Midbrain (tissue), 1 donor: ENCODE data around the gene CERS1.
A peak's percentile ranks its signal among the peaks of the same experiment; 100 is the strongest.

Source experiments
- DNase-seq: peaks from one replicate; lab custom pipeline; 2025; lab: John Stamatoyannopoulos, UW

The CERS1 gene

DNA sequence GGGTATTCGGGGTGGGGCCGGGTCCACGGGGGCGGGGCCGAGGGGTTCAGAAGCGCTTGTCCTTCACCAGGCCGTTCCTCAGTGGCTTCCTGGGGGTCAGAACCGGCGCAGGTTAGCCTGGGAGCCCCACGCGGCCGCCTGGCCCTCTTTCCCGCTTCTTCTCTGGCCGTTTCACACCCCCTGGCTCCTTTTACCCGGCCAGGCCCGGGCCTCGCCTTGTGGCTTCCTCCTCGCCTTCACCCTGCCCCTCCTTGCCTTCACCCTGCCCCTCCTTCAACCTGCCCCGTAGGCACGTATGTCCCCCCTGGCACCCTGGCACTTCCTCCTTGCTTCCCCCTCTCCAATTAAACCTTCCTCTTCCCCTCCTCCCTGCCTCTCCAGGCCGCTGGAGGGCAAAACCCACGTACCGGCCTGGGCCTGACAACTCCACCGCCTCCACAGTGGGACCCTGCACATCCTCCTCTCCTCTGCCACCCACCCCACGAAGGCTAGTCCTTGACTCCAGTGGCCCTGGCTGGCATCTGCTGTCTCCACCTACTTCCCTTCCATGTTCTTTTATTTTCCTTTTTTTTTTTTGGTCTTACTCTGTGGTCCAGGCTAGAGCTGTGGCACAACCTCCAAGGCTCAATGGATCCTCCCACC is 25.3 kb downstream of the CERS1 start:
- DNase-seq, result no peak

GRCh38 chr19:18869781-18870530 is 26.0 kb downstream of the CERS1 start:
- DNase-seq, result no peak

- DNase-seq, result no peak
These were observed 26.8 kb downstream of the CERS1 start for GRCh38 chr19:18869023-18869618.

DNA sequence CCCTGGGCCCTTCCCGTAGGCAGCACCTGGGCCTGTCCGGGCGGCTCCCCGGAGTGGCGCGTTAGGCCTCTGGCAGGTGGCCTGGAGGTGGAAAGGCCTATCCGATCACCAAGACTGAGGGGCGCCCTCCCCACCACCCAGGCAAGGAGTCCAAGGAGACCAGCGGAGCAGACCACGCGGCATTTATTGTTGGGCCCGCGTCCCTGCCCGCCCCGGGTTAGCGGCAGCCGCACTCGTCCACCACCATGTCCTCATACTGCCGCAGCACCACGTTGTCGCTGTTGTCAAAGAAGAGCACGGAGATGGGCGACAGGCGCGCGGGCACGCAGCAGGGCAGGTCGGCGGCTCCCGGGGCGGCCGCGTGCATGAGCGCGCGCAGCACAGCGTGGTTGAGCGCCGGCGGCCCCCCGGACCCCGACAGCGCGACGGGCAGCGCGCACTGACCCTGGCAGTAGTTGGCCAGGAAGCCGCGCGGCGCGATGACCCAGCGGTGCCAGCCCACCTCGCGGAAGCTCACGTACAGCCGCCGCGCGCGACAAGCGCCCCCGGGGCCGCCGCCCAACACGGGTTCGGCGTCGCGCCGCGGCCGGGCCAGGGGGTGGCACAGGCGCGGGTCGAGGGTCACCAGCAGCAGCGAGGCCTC is 27.5 kb downstream of the CERS1 start:
- DNase-seq, result no peak

DNA sequence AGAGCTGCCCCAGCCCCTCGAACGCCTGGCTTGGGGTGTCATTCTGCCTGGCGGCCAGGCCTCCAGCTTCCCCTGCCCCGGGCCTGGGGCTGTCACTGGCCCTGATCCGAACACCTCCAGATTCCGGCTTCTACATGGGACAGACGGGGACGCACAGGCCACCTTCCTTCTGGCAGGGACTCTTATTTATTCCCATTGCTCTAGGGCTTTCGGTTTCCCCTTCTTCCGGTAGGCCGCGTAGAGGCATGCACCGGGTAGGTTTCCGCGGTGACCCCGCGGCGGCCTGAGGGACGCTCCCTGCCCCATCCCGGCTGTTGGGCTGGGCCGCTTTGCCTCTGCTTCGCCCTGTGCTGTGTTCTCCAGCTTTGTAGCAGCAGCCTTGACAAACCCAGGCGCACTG is 28.2 kb downstream of the CERS1 start:
- peak; percentile 13 for DNase-seq

GRCh38 chr19:18867199-18867598 is 28.8 kb downstream of the CERS1 start:
- no peak for DNase-seq

DNA sequence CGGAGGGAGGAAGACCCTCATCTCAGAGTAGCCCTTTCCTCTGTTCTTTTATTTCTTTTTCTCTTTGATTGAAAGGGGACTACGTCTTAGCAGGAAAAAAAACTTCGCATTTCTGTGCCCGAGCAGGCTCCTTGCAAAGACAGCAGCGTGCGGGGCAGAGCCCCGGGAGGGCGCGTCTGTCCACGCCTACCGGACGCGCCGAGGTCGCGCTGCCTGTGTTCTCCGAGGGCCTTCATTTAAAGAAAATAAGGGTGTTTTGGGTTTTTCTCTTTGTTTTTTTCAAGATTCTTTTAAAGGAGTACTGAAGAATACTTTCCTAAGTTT is 29.2 kb downstream of the CERS1 start:
- DNase-seq, result no peak

DNA sequence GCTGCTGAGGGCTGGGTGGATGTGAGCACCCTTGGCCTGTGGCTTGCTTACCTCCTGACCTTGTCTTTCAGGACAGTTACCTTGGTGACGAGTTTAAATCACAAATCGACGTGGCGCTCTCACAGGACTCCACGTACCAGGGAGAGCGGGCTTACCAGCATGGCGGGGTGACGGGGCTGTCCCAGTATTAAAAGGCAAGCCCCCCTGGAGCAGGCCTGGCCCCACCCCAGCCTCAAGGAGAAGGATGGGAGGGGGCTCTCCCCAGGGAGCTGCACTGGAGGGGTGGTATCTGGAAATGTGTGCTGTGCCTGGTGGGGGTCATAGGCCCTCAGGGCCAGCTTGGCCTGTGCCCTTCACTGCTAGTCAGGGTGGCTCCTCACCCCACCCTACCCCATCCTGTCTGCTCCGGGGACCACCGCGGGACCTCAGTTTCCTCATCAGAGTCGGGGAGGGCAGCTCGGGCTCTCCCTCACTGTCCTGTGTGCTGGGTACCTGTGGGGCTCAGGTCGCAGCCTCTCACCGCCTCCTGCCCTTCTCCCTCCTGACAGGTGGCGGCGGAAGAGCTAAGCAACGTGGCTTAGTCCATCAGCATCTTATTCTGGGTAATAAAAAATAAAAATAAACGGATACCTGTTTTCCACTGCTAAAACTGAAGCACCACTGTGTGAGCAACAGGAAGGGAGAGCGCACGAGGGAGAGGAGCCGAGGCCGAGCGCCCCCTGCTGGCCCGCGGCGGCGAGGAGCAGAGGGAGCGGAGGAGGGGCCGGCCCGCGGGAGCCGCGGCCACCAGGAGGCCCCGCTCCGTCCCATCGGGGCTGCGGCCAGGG is 29.8 kb downstream of the CERS1 start:
- peak; percentile 82 for DNase-seq

DNA sequence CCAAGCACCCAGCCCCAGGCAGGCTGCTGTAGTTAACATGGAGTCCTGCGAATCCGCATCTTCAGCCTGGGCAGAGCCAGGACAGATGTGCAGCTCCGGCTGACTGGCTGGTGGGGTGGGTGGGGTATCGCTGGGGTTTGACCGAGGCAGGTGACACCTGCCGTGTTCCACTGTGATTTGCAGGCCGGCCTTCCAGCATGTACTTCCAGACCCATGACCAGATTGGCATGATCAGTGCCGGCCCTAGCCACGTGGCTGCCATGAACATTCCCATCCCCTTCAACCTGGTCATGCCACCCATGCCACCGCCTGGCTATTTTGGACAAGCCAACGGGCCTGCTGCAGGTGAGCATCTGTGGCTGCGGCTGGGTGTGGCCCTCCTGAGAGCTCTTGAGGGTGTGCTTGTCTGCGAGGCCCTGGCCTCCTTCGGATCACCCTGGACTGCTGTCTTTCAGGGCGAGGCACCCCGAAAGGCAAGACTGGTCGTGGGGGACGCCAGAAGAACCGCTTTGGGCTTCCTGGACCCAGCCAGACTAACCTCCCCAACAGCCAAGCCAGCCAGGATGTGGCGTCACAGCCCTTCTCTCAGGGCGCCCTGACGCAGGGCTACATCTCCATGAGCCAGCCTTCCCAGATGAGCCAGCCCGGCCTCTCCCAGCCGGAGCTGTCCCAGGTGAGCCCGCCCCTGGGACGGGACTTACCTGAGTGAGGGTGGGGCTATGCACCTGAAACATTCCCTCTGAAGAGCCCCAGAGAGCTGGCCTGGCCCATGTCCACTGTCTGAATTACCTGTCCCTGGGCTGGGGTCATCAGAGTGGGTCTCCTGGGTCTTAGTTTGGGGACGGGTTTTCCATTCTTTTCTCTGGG is 30.6 kb downstream of the CERS1 start:
- DNase-seq, result no peak

DNA sequence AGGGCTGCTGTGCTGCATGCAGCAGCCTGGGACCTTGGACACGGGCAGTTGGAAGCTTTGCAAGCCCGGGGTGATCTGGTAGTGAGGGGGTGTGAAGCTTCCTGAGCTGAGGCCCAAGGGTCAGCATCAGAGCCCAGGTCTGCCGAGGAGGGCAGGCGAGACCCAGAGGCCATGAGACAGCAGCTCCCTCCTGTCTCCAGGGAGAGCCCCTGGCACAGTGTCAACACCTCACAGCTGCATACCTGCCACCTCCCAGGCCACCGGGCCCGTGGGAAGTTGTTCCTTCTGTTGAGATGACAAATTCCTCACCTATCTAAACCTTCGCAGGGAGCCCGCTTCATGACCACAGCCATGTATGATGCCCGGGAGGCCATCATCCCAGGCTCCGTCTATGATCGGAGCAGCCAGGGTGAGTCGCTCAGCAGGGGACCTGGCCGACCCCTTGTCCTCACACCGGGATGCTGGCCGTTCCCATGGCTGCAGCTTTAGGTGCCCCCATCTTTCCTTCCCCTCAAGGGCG is 32.1 kb downstream of the CERS1 start:
- no peak for DNase-seq

- no peak for DNase-seq
These were observed 32.7 kb downstream of the CERS1 start for GRCh38 chr19:18862976-18863842.

DNA sequence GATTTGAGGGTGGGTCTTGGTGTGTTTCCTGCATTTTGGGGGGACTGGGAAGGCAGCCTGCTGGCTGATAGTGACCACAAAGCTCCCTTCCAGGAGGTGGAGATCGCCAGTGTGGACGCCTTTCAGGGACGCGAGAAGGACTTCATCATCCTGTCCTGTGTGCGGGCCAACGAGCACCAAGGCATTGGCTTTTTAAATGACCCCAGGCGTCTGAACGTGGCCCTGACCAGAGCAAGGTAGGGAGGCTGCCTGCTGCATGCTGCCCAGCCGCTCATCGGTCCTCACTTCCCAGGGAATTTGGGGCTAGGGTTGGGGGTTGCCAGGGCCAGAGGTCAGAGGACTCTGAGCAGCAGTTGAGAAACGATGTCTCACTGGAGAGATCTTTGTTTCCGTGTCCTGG is 34.0 kb downstream of the CERS1 start:
- no peak for DNase-seq

DNA sequence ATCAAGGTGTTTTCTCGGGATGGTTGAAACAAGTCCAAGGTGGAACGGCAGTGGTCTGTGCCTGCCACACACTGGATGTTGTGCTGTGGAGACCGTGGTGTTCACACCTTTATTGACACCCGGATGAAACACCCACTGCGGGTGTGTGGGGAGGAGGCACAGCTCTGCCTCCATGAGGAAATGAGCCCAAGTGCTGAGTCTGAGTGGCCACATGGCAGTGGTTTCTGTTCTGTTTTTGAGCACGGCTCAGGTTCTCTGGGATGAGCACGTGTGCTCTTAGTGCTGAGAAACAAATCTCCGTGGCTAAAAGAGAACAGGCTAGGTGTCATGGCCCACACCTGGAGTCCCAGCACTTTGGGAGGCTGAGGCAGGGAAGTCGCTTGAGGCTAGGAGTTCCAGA is 34.7 kb downstream of the CERS1 start:
- DNase-seq, result no peak

DNA sequence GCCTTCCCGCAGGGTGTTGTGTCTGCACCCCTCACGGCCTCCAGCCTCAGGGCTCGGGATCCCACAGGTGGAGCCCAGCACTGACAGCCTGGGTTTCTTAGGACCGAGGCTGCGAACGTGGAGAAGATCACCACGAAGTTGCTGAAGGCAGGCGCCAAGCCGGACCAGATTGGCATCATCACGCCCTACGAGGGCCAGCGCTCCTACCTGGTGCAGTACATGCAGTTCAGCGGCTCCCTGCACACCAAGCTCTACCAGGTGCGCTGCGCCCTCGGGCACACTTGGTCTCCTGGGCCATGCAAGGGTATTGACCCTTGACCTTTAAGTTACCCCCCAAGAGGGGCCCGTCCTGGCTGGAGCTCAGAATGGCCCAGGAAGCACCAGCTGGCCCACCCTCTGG is 35.2 kb downstream of the CERS1 start:
- DNase-seq, result no peak

DNA sequence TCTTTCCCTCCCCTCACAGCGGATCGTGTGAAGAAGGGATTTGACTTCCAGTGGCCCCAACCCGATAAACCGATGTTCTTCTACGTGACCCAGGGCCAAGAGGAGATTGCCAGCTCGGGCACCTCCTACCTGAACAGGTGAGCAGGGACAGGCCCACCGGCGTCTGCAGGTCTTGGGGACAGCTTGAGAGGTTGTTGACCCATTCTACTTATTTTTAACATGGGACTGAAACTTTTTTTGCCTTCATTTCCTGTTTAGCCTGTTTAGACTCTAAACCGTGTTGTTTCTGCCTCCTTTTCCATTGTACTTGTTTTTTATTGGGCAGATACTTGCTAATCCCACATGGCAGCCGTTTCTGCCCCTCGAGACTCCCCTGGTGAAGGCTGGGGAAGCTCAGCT is 35.7 kb downstream of the CERS1 start:
- no peak for DNase-seq

DNA sequence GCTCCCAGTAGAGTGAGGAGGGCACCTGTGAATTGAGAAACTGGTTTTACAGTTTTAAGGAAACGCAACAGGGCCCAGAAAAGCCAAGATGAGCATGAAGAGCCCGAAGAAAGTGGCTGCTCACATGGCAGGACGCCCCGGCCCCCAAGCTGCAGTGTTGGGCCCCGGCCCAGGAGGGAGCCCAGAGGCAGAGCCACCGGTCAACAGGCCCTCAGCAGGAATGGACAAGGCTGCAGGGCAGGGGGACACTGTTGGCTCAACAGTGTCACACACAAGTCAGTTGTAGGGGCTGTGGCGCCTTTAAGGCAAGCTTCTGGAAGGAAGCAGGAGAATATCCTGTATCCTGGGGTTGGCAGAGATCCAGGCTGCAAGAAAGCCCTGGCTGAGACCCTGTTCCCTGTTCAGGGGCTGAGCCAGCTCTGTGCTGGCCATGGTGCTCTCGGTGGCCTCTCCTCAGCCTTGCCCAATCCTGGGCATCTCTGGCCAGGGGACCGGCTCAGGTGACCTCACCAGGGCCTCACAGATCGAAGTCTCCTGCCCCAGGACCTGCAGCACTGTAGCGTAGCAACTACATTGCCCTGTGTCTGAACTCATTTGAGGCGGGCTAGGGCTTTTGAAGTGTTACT is 36.2 kb downstream of the CERS1 start:
- peak; percentile 17 for DNase-seq

DNA sequence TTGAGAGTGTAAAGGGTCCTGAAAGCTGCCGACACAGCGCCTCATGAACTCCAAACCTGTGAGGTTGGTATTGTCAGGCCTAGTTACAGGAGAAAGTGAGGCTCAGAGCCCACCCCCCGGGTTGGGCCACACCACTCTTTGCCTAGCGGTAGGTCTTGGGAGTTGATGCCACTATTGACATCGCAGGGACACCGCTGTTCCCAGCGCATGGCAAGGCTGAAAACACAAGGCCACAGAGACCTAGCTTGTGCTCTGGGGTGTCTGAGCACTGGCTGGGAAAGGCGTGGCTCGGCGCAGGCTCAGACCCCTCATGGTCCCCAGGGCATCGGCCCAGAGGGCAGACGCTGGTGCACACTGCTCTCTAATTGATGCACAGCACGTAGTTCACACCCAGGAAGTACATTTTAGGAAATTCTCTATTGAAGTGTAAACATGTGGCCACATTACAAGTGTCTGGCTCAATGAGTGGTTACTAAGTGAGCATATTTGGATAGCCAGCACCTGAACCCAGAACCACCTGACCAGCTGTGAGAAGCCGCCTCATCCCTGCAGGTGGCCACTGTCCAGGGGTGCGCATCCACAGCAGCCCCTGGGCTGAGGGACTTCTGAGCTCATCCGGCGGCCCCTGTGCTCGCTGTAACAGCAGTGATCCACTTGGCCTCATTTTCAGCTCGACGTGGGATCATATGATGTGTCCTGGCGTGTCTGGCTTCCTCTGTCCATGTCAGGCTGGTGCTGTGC is 36.9 kb downstream of the CERS1 start:
- no peak for DNase-seq

DNA sequence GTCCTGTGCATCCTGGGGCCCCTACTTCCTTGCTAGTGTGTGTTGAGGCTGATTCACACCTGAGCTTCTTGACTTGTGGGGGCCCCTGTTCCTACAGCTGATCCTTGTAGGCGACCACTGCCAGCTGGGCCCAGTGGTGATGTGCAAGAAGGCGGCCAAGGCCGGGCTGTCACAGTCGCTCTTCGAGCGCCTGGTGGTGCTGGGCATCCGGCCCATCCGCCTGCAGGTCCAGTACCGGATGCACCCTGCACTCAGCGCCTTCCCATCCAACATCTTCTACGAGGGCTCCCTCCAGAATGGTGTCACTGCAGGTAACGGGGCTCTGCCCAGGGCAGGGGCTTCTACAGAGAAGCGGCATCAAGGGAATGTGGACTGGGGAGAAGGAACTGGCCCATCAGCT is 38.7 kb downstream of the CERS1 start:
- no peak for DNase-seq
